ENCODE data around the gene EIF4ENIF1. TPM values are rescaled to one million over a fixed set of nuclear protein-coding genes. Genes with fewer than 3 reads are reported as not detected.

Gene EIF4ENIF1
- polyA plus RNA-seq, 2 of the 4 experiments (the other 2 are of a cell fraction) = 10.3 to 15.5 TPM

GRCh38 chr22:31509061-31509762 lies 19.6 kb upstream of the EIF4ENIF1 start:
- Histone ChIP-seq H3K4me2 (no peak overlapping the region), H3K27ac (no peak overlapping the region), H3K9me3 (no peaks in the 10 kb centered on the region), H3K4me1 (no peaks in the 10 kb centered on the region), H3K4me3 (no peak overlapping the region)
- POLR2A ChIA-PET = no interaction called here
- DNase-seq (ENCODE audit: low read depth in 1 of 2, low spot score in 1 of 2) (no peak), ATAC-seq (no peak), FAIRE-seq (no peak)
- WGBS (ENCODE audit: missing lambda C conversion rate) = 89% methylated on average over 6 of the region's 6 CpGs
- TF ChIP-seq POLR2AphosphoS2 (conservative IDR thresholded peaks at IDR 0.05; ENCODE audit: low read length) (no peak), POLR2A (IDR thresholded peaks at IDR 0.05; ENCODE audit: low read length) (no peak), SREBF2 (IDR thresholded peaks at IDR 0.05) (no peak), ZSCAN20 (CRISPR knock-in tag; IDR thresholded peaks at IDR 0.05) (no peak), PBX3 (IDR thresholded peaks at IDR 0.05) (no peak), FOSB (CRISPR knock-in tag; IDR thresholded peaks at IDR 0.05) (no peak), RFX5 (IDR thresholded peaks at IDR 0.05) (no peak), ATOH8 (CRISPR knock-in tag; IDR thresholded peaks at IDR 0.05; ENCODE audit: low read depth) (no peak), RAD21 (conservative IDR thresholded peaks at IDR 0.05 in 1 of 2, IDR thresholded peaks at IDR 0.05 in 1 of 2) (no peak), EHF (CRISPR knock-in tag; IDR thresholded peaks at IDR 0.05) (no peak), JUN (IDR thresholded peaks at IDR 0.05) (no peak), REST (IDR thresholded peaks at IDR 0.05) (no peak), ELK1 (IDR thresholded peaks at IDR 0.05; ENCODE audit: low read depth, low read length) (no peak), FOSL2 (IDR thresholded peaks at IDR 0.05) (no peak), FOSL2 (CRISPR knock-in tag; IDR thresholded peaks at IDR 0.05) (no peak), EP300 (IDR thresholded peaks at IDR 0.05) (no peak), SMC3 (IDR thresholded peaks at IDR 0.05) (no peak), HOXB5 (CRISPR knock-in tag; IDR thresholded peaks at IDR 0.05) (no peak), NFE2L2 (conservative IDR thresholded peaks at IDR 0.05; ENCODE audit: low read length) (no peak), MAFK (IDR thresholded peaks at IDR 0.05; ENCODE audit: partially characterized antibody) (no peak), EHMT2 (IDR thresholded peaks at IDR 0.05; ENCODE audit: low read depth) (no peak)
- CTCF ChIA-PET = no interaction called here

GRCh38 chr22:31508536-31508935 lies 18.9 kb upstream of the EIF4ENIF1 start:
- Histone ChIP-seq H3K4me1 (no peaks in the 10 kb centered on the region), H3K4me2 (no peak overlapping the region), H3K27ac (no peak overlapping the region), H3K4me3 (no peak overlapping the region), H3K9me3 (no peaks in the 10 kb centered on the region)
- 88% methylated on average over 4 of the region's 4 CpGs for WGBS (ENCODE audit: missing lambda C conversion rate)
- TF ChIP-seq USF2 (IDR thresholded peaks at IDR 0.05) (no peak), POLR2AphosphoS2 (conservative IDR thresholded peaks at IDR 0.05; ENCODE audit: low read length) (no peak), RCOR1 (IDR thresholded peaks at IDR 0.05; ENCODE audit: low read depth, low read length) (no peak), BHLHE40 (IDR thresholded peaks at IDR 0.05; ENCODE audit: low read depth, low read length) (no peak), PBX3 (IDR thresholded peaks at IDR 0.05) (no peak), JUN (IDR thresholded peaks at IDR 0.05) (no peak), CBX8 (IDR thresholded peaks at IDR 0.05) (no peak), NR3C1 (IDR thresholded peaks at IDR 0.05) (no peak), HMGXB4 (CRISPR knock-in tag; IDR thresholded peaks at IDR 0.05; ENCODE audit: borderline replicate concordance) (no peak), ZSCAN20 (CRISPR knock-in tag; IDR thresholded peaks at IDR 0.05) (no peak), MAZ (IDR thresholded peaks at IDR 0.05; ENCODE audit: borderline replicate concordance, low read depth, low read length) (no peak), FOSL2 (IDR thresholded peaks at IDR 0.05) (no peak), FOSL2 (CRISPR knock-in tag; IDR thresholded peaks at IDR 0.05) (no peak)
- POLR2A ChIA-PET = no interaction called here
- CTCF ChIA-PET = no interaction called here
- FAIRE-seq (no peak), DNase-seq (ENCODE audit: low read depth in 1 of 2, low spot score in 1 of 2) (no peak), ATAC-seq (no peak)

Data from A549 (cell line).